ENCODE measurements around the gene TRMT61B. TPM values are rescaled to one million over a fixed set of nuclear protein-coding genes. Genes with fewer than 3 reads are reported as not detected.

The TRMT61B gene
- total RNA-seq, 1 donor from 2014 or later, result 21.9 TPM

DNA sequence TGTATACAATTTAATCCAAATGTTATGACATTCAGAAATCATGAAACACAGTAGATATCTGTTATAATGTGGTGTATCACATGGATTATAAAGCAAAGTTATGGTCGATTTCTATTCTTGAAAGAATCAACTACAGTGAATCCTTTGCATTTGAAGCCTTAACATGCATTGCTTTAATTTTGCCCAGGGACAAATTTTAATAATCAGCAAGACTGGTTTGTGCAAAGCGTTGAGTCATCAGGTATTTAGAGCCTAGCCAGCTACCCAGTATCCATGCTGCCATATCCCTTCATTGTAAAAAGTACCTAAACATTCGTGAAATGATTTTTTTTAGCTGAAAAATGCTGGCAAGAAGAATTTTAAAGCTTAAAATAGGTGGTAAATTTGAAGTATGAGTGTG is 68.4 kb downstream of the TRMT61B start:
- no peaks in the 10 kb centered on the region for H3K27me3 ChIP-seq (ENCODE audit: low read depth)
- H3K9me3 ChIP-seq (replicated peaks), result peaks cover 12% of the 10 kb centered on the region
- no peak overlapping the region for H3K4me3 ChIP-seq
- no peak for TF ChIP-seq CTCF (IDR thresholded peaks at IDR 0.05; ENCODE audit: borderline replicate concordance)
- H3K36me3 ChIP-seq, result peaks cover 82% of the 10 kb centered on the region
- DNase-seq, result no peak
- peaks cover 10% of the 10 kb centered on the region for H3K4me1 ChIP-seq
- H3K27ac ChIP-seq (replicated peaks), result no peak overlapping the region
- intact Hi-C loops (cut with micrococcal nuclease), result no loop called here

Other genes starting within 250 kb of the TRMT61B start
- gene PPP1CB, start 118.5 kb downstream of the TRMT61B start, total RNA-seq, result 461 TPM
- gene SPDYA, start 59.5 kb downstream of the TRMT61B start, total RNA-seq, result 0.14 TPM
- 21.0 TPM for gene WDR43, start 24.4 kb upstream of the TRMT61B start, total RNA-seq
- gene TOGARAM2, start 111.0 kb upstream of the TRMT61B start, total RNA-seq, result 51.9 TPM
- 0.74 TPM for gene PCARE, start 204.2 kb upstream of the TRMT61B start, total RNA-seq
- gene CLIP4, start 245.1 kb upstream of the TRMT61B start, total RNA-seq, result 33.6 TPM